ENCODE data around the gene FOXM1.

DNA sequence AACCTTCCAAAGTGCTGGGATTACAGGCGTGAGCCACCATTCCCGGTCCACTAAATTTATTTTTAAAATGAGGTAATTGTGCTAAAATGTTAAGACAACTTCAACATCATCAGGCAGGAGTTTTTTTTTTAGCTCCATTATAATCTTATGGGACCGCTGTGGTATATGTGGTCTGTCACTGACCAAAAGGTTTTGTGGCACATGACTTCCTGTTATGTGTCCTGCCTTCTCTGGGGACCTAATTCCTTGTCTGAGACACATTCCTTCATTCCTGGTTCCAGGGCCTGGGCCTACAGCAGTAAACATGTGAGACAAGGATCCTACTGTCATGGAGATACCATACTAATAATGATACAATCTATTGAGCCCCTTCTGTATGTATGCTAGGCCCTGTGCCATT, 25.0 kb downstream of the FOXM1 start:
- TF ChIP-seq CTCF (IDR thresholded peaks at IDR 0.05) (no peak), POLR2A (IDR thresholded peaks at IDR 0.05) (no peak)

All from esophagus squamous epithelium (tissue), 4 donors.